ENCODE data around the gene CDK5R1.

DNA sequence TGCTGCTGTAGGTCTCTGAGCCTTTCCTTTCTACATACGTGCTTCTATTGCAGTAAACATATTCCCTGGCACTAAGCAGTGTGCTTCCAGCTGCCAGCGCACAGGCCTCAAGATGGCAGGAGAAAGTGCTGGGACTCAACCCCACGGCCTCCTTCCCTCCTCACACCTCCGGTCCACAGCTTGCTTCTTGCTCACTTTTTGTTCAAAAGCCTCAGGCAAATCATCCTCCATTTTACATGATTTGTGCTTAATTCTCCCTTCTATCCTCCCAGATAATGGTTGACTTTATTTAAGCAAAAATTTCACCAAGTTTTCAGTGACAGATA is 5.4 kb downstream of the CDK5R1 start:
- TF ChIP-seq CTCF (IDR thresholded peaks at IDR 0.05) (no peak), POLR2A (IDR thresholded peaks at IDR 0.05) (no peak)
